CD4-positive, alpha-beta T cell treated with Interleukin-15 for 4 hours (primary cell): ENCODE measurements around the gene LMNB1.
"Not testable (repeated sequence)": the region's sequence is repeated elsewhere in the genome, so short reads cannot be mapped to it uniquely, and the experiment has no call there.

Experiments used
- DNase-seq: peaks from one replicate; pipeline ENCODE4 v3.0.0-alpha.2; 2020; ENCODE audit warnings: low spot score

Gene LMNB1

GRCh38 chr5:126778675-126779403 is 1.9 kb downstream of the LMNB1 start:
- DNase-seq = no peak

- peak; percentile 72 for DNase-seq
These were observed 3.4 kb downstream of the LMNB1 start for GRCh38 chr5:126780165-126780827.

DNA sequence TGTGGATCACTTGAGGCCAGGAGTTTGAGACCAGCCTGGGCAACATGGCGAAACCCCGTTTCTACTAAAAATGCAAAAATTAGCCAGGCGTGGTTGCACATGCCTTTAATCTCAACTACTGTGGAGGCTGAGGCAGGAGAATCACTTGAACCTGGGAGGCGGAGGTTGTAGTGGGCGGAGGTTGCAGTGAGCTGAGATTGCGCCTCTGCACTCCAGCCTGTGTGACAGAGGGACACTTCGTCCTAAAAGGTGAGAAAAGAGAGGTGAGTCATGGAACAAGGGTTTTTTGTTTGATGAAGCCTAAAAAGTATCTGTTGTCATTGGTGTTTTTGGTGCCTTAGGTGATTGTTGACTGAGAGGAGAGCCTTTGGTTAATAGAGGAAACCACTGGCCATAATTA is 11.5 kb downstream of the LMNB1 start:
- DNase-seq = not testable (repeated sequence)

DNA sequence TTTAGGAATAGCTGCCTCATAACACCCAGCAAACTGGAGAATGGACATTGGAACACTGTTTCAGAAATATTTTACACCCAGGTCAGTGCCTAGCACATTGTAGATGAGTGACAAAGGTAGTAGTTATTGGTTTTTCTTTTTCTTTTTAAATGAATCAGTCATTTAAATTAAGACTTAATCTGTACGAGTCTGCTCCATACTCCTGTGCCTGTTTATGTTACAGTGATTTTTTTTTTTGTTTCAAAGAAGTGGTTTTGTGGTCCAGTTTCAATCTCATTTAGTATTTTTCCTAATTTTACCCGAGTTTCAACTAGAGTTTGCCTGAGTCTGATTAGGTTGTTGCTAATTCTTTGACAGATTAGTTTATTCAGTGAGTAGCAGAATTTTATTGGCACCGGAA is 16.2 kb downstream of the LMNB1 start:
- no peak for DNase-seq

DNA sequence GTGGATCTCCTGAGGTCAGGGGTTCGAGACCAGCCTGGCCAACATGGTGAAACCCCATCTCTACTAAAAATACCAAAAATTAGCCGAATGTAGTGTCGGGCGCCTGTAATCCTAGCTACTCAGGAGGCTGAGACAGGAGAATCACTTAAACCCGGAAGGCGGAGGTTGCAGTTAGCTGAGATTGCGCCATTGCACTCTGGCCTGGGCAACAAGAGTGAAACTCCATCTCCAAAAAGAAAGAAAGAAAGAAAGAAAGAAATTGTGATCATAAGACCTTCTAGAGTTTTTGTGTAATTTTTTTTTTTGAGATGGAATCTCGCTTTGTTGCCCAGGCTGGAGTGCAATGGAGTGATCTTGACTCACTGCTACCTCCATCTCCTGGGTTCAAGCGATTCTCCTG is 16.7 kb downstream of the LMNB1 start:
- DNase-seq = not testable (repeated sequence)

DNA sequence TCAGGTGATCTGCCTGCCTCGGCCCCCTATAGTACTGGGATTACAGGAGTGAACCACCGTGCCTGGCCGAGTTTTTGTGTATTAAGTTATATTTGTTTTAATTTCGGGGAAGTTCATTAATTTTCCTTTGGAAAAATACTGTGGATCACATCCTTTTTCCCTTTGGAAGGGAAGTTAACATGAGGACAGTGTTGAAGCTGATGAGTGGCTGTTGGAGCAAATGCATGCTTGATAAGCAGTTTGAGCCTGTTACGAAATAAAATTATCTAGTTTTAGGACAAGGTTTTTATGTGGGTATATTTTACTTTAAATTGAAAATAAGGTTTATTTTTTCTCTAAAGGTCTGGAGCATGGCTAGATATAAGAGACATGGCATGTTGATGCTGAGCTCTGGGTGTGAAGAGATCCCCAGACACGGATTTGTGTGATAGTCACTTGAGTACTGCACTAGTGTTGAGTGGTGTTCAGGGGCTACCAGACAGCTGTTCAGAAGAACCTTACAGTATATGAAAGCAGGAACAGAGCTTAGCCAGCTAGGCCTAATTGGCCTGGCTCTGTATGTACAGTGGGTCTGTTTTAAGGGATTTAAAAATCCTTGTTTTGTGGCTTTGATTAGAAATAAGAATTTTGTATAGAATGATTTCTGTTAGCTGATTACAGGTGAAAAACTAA is 17.4 kb downstream of the LMNB1 start:
- DNase-seq = no peak

DNA sequence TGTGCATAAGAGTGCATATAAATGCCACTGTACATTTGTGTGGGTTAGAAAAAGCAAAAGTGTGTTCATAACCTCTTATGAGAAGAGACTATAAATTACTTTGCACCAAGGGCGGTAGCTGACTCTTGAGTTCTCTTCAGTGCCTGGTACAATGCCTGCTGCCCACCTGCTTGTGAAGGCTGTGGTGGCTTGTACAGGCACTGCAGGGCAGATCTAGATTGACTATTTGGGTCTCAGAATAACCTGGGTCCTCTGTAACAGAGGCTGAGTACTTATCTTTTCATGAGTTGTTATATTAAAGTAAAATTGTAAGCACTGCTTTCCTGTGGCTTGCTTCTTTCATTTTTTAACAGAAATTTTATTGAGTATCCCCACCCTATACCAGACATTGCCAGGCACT is 22.8 kb downstream of the LMNB1 start:
- no peak for DNase-seq

DNA sequence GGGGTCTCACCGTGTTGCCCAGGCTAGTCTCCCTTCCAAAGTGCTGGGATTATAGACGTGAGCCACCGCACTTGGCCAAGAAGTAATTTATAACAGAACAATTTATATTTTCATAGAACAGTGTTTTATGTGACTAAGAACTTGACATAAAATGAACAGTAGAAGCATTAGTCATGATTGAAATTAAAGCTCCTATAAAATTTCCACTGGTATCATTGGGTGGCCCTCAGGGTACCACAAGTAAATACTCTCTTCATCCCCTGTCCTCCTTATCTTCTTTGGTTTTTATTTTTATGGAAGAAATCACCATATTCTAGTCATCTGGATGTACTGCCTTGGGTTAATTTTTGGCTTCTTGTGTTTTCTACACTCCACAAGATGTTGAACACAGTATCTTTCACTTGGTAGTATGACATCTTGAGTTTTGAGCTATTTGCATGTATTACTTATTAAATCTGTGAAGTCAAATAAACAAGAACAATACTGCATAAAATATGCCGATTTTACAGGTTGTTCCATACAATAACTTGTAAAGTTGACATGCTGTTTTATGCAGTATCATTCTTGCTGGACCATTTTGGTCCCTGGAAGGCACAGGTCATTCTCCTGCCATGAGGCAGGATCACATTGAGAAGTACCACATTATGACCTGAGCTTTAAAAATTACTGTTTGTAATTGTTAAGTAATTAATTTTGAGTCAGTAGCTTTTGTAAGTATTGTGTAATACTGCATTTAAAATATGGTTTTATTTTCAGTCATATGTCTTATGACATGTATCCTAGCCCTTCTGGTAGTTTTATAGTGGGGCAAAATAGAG is 24.4 kb downstream of the LMNB1 start:
- no peak for DNase-seq

DNA sequence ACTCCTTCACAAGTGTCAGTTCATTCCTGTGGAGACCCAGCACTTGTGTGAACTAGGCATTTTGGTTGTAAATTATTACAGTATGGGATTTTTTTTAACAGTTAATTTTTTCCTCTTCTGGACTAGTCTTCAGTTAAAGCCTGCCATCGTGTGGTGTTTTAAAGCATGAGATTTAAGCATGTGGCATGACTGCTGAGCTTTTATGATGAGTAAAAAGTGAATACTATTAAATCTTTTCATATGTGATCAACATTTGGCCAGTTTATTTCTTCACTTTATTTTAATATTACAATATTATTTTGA is 25.0 kb downstream of the LMNB1 start:
- DNase-seq = peak; percentile 37

- DNase-seq = no peak
These were observed 28.1 kb downstream of the LMNB1 start for GRCh38 chr5:126805063-126805462.

- DNase-seq = peak; percentile 16
These were observed 31.6 kb downstream of the LMNB1 start for GRCh38 chr5:126808521-126808988.

- DNase-seq = no peak
These were observed 33.0 kb downstream of the LMNB1 start for GRCh38 chr5:126809916-126810315.

DNA sequence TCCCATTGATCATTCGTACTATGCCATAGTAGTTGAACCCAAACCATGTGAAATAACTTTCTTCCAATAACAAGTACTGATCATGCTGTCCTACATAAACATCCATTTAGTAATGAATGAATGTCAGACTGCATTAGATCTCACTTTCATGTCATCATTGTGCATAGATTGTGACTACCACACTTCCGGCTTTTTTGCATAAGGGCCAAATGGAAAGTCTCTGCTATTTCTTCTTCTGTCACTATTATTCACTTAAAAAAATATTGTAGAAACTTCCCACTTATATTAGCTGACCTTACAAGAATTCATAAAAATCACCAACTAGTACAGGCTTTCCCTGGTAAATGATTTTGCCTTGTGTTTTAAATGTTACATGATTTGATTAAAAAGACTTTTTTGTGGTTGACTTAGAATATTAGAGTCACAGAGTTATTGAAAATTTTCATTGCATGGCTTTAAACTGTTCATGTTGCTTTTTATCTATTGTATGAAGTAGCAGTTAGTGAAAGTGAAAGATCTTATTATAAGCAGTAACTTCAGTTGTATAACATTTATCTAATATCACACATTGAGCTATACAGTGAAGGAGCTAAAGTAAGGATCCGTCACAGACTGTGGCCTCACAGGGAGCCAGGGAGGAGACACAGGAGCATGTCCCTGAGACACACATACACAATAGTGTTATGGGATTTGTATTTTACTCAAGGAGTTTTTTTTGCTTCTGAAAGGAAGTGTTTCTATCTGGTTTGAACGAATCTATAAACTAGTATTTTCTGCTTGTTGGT is 33.9 kb downstream of the LMNB1 start:
- no peak for DNase-seq

- DNase-seq = peak; percentile 46
These were observed 34.7 kb downstream of the LMNB1 start for GRCh38 chr5:126811515-126812198.

DNA sequence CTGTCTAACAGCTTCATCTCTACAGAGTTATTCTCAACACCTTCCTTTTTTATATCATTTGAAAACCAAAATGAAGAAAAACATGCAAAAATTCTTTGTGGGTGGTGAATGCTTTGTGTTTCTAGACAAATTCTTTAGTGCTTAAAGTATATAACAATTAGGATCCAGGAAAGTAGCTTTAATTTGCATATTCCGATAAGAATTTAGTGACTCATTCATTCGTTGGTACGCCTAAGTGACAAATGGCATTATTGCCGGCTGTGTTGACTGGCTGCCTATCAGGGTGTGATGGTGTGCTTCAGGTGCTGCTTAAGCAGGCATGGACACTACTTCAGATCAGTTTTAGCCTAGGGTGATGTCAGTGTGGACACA is 35.2 kb downstream of the LMNB1 start:
- DNase-seq = no peak

DNA sequence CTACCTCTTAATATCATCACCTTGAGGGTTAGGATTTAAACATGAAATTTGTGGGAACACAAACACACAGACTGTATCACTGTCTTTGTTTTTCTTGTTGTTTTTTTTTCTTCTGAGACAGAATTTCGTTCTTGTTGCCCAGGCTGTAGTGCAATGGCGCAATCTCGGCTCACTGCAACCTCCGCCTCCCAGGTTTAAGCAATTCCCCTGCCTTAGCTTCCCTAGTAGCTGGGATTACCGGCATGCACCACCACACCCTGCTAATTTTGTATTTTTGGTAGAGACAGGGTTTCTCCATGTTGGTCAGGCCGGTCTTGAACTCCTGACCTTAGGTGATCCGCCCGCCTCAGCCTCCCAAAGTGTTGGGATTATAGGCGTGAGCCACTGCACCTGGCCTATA is 36.9 kb downstream of the LMNB1 start:
- not testable (repeated sequence) for DNase-seq

GRCh38 chr5:126814721-126815404 is 37.9 kb downstream of the LMNB1 start:
- no peak for DNase-seq

DNA sequence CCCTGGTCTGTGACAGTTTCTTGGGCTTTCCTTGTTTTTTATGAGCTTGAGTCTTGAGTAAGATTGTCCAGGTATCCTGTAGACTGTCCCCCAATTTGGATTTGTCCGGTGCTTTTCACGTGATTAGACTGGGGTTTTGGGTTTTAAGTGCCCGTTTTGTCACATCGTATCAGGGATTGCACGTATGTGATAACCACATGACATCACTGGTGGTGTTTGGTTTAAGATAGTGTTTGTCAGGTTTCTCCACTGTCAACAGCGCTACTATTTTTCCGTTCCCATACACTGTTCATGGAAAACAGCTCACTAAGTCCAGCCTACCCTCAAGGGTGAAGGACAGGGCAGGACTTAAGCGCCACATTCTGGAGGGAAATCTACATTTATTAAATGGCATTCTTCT is 39.7 kb downstream of the LMNB1 start:
- no peak for DNase-seq

DNA sequence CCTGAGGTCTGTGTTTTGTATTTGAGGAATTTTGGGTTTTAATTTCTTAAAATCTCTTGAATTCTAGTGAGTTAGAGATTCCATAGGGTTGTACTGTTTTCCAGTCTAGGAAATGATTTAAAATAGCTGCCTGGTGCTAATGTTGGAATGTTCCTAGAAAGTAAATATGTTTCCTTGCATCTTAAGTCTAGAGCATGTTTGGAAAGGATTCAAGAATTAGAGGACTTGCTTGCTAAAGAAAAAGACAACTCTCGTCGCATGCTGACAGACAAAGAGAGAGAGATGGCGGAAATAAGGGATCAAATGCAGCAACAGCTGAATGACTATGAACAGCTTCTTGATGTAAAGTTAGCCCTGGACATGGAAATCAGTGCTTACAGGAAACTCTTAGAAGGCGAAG is 41.8 kb downstream of the LMNB1 start:
- DNase-seq = no peak

DNA sequence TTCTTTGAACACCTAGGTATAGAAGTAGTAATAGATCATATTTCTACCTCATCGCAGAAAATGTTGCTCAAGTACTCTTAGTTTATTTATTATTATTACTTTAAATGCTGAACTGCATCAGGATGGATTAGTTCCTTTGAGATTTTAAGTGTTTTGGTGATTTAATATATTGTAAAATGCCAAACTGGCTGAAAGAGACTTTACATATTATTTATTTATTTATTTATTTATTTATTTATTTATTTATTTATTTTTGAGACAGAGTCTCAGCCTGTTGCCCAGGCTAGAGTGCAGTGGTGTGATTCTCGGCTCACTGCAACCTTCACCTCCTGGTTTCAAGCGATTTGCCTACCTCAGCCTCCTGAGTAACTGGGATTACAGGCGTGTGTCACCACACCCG is 42.3 kb downstream of the LMNB1 start:
- no peak for DNase-seq
